ENCODE measurements around the gene PTPRN2.

GRCh38 chr7:157800281-157800680 lies 787.3 kb downstream of the PTPRN2 start:
- no peak for TF ChIP-seq POLR2AphosphoS5 (IDR thresholded peaks at IDR 0.05; ENCODE audit: low read depth, low read length)
- TF ChIP-seq CHD1 (IDR thresholded peaks at IDR 0.05; ENCODE audit: low read depth, low read length), result no peak
- no peak for TF ChIP-seq TAF1 (IDR thresholded peaks at IDR 0.05; ENCODE audit: low read depth, low read length)
- no peak for TF ChIP-seq POLR2A (IDR thresholded peaks at IDR 0.05; ENCODE audit: control extremely low read depth in 1 of 2, low read depth in 2 of 2, low read length in 2 of 2)
- TF ChIP-seq SP2 (IDR thresholded peaks at IDR 0.05; ENCODE audit: low read length), result no peak
- TF ChIP-seq CTCF (IDR thresholded peaks at IDR 0.05; ENCODE audit: control extremely low read depth in 1 of 3, insufficient read depth in 1 of 3, low read depth in 1 of 3, low read length in 3 of 3), result no peak

All from H1 (cell line).